Hematopoietic multipotent progenitor cell treated with erythropoietin and hydrocortisone succinate and interleukin-3 and kit ligand, for 8 days (in vitro differentiated cells): ENCODE data around the gene ERC2.

ENCODE experiments used
- DNase-seq: peaks from one replicate; pipeline ENCODE4 v3.0.0-alpha.2; 2015

ERC2 gene

GRCh38 chr3:55691141-55691540 lies 777.1 kb downstream of the ERC2 start:
- no peak for DNase-seq

GRCh38 chr3:55690726-55691125 lies 777.5 kb downstream of the ERC2 start:
- no peak for DNase-seq

- DNase-seq: no peak
These were observed 778.1 kb downstream of the ERC2 start for GRCh38 chr3:55690177-55690576.

- DNase-seq: no peak
These were observed 780.1 kb downstream of the ERC2 start for GRCh38 chr3:55688154-55688553.

- no peak for DNase-seq
These were observed 780.7 kb downstream of the ERC2 start for GRCh38 chr3:55687526-55687925.

- DNase-seq: no peak
These were observed 781.6 kb downstream of the ERC2 start for GRCh38 chr3:55686426-55687254.

DNA sequence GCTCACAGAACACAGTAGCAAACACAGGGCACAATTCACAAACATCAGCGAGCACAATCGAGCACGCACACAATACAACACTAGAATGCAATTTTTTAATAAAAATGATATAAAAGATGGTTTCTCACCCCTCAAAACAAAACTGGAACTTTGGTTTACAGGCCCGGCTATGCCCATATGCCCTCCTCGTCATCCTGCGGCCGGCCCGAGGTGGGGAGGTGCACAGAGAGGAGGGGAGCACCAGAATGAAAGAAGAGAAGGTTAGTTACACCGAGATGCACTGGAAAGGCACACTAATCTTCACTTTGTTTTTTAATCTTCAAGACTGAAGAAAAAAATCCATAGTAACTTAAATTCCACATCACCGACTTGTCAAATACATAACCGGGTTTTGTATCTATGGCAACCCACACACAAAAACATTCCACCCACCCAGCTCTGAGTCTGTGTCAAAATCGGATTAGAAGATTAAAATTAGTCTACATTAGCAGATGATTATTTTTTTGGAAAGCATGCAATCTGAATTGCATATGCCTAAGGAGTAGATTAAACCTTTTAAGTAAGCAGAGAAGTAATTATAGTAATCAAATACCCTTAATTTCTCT lies 784.5 kb downstream of the ERC2 start:
- no peak for DNase-seq

DNA sequence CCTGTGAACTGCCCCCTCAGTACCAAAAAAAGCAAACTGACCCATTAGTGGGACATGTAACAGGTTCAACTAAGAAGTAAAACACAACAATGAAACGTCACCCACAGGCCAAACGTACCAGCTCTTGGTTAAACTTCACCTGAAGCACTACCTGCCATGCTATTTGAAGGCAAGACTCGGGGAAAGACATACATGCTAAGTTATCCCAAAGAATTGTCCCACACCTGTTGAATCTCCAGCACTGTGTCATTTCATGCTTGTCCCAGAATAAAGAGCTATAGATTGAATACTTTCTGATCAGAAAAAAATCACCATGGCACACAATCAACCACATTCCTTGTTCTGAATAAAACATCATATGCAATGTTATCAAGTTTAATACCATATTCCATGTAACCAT lies 785.8 kb downstream of the ERC2 start:
- DNase-seq: no peak

DNA sequence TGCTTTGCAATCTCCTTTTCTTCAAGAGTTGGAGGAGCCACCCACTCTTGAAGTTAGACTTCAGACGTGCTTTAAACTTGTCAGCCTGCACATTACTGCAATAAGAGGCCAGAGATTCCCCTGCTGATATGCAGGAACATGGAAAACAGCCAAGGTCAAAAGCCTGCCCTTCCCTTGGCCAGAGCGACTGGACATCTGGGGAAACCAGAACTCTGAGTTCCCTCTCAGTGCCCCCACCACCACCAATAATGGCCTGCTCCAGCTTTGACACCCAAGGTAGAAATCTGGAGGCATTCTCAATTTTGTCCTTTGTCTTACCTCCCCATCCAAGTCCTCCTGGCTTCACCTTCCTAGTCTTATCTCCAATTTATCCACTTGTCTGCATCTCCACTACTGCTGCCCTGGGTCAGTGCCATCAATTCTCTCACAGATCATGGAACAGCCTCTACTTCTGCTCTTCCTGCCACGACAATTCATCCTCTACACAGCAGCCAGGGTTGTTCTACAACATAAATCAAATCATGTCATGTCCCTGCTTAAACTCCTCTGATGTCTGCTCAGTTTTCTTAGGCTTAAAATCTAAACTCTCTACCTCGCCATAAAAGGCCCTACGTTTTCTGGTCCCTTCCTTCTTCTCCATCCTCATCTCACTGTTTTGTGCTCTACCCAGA lies 789.6 kb downstream of the ERC2 start:
- no peak for DNase-seq

GRCh38 chr3:55676643-55677042 lies 791.6 kb downstream of the ERC2 start:
- no peak for DNase-seq

GRCh38 chr3:55675478-55675877 lies 792.8 kb downstream of the ERC2 start:
- DNase-seq: no peak

DNA sequence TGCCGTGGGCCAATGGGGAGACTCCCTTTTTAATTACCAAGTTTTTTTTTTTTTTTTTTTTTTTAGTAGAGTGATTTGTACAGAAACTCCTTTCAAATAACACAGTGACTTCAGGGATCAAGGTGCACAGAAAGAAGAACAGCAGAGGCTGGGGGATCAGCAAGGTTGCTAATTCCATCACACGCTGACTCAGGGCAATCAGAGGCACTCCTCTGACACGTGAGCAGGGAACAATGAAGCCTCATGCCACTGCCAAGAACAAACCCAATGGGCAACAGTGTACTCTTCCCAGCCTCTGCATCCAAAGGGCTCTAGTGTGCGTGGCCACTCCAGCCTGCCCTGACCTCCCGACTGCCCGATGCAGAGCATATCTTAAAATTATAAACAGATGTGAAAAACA lies 794.5 kb downstream of the ERC2 start:
- DNase-seq: no peak

GRCh38 chr3:55669133-55669532 lies 799.1 kb downstream of the ERC2 start:
- no peak for DNase-seq

DNA sequence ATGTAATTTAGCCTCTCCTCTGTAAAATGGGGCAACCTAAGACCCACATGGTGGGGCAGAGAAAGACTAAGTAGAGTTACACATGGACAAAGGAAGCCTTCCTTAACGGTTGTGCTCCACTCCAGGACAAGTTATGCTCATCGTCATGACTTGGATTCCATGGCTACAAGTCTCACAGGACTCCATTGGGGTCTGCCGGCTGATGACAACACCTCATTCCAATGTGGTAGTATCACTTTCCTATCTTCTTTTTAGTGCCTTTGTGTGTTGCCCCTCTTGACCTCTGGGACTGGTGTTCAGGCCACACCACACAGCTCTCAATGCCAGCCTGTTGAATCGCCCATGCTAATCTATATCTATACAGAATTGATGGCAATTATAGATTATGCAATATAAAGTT lies 799.9 kb downstream of the ERC2 start:
- DNase-seq: no peak

DNA sequence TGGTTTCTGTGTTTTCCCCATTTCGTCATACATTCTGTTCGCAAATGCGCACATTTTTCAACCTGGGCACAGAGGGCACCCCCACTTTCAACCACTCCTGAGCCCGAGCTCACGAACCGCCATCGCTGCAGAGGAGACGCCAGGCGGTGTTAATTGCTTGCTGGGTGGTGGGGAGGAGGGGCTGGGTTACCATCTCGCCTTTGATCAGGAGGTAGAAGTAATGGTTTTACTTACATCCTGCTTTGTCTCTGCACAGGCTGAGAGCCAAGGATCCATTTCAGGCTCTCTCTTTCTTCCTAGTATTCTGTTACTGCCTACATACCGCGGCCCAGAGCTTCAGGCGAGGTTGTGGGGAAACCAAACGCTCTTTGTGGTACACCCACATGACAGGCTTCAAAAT lies 803.9 kb downstream of the ERC2 start:
- DNase-seq: no peak

- DNase-seq: no peak
These were observed 805.6 kb downstream of the ERC2 start for GRCh38 chr3:55662683-55663082.

DNA sequence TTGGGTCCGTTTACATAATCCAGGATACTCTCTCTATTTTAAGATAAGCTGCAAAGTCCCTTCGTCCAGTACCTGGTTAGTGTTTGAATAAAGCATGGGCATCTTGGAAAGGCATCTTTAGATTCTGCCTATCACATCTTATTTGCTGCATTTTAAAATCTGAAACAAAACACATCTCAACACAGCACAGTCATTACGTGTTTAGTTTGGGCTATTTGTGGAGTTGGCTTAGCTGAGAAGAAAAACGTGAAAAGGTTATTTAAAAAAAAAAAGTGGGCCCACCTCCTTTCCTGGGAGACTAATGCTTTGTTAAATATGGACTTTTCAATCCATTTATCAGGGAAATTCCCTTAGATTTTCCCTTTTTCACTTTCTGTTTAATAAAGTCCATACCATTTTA lies 806.7 kb downstream of the ERC2 start:
- DNase-seq: no peak

GRCh38 chr3:55661141-55661540 lies 807.1 kb downstream of the ERC2 start:
- no peak for DNase-seq

- DNase-seq: no peak
These were observed 807.6 kb downstream of the ERC2 start for GRCh38 chr3:55660642-55661041.

GRCh38 chr3:55659701-55660100 lies 808.6 kb downstream of the ERC2 start:
- no peak for DNase-seq

DNA sequence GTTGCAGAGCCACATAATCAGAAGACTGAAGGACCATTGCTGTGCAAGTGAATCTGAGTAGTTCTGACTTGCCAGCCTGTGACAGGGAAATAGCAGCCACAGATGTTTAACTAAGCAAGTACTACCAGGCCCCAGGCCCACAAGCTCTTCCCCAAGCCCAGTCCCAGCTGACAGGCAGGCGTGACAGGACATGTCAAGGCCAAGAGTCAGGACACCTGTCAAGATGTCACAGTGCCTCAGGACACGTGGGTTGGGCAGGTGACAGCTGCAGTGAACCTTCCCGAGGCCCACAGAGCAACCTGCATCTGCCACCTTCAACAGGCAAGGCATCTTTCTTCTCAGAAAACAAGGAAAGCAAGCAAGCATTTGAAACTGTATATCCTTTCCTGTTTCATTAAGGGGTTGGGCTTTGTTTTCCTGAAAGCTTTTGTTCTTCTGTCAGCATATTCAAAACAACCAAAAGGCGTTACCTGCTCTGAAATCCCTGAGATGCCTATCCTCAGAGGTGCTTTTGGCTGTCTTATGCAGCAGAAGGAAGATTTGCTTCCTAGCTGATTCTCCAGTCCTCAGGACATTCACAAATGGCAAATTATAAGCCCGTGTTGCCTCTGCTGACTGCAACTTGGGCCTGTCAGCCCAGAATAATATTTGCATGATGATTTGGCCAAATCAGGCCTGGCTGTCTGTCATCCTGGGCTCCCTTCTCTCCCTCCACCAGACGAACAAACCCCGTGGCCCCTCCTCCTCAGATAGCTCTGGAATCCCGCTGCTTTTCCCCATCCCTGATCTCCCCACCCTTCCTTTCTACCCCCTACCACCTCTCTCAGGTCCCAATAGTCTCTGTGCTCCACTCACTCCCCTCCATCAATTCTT lies 809.3 kb downstream of the ERC2 start:
- no peak for DNase-seq

GRCh38 chr3:55658270-55658669 lies 810.0 kb downstream of the ERC2 start:
- no peak for DNase-seq

DNA sequence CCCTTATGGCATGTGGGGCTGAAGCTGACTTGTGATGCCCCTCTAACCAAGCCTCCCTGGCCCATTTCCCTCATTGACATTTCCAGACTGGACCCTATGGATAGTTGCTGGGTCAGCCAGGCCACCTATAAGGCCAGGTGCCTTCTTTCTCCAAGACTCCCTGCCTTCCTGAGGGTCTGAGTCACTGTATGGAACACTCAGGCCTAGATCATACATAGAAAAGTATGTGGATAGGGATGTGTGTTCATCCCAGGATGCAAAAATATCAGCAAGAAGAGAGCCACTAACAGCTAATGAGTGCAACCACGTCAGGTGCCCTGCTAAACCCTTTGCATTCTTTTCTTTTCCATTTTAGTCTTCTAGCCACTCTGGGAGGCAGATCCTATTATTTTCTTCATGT lies 812.7 kb downstream of the ERC2 start:
- DNase-seq: no peak
